H9 (cell line): ENCODE data around the gene ATP8A1. TPM values are rescaled to one million over a fixed set of nuclear protein-coding genes. Genes with fewer than 3 reads are reported as not detected.

Source experiments
- DNase-seq: peaks from one replicate; pipeline ENCODE4 v3.0.0-alpha.2; 2017
- H2AFZ ChIP-seq: one replicate; pipeline ENCODE4 v1.6.1; 2013; ENCODE audit warnings: mild to moderate bottlenecking, low read length, control low read depth, moderate library complexity
- H2AK5ac ChIP-seq: 2 replicates; pipeline ENCODE4 v1.6.1; 2013; ENCODE audit warnings: low read length, control low read depth, mixed read lengths; ENCODE audit not compliant: insufficient read length
- H2BK120ac ChIP-seq: one replicate; pipeline ENCODE4 v1.6.1; 2013; ENCODE audit warnings: low read depth, mild to moderate bottlenecking, low read length, control low read depth, inconsistent platforms; ENCODE audit not compliant: poor library complexity, severe bottlenecking
- H2BK12ac ChIP-seq: 2 replicates; pipeline ENCODE4 v1.6.1; 2013; ENCODE audit warnings: low read length, control low read depth, mixed read lengths, low read depth; ENCODE audit not compliant: insufficient read length
- H2BK15ac ChIP-seq: 2 replicates; pipeline ENCODE4 v1.6.1; 2013; ENCODE audit warnings: low read depth, low read length, control low read depth
- H2BK20ac ChIP-seq: one replicate; pipeline ENCODE4 v1.6.1; 2013; ENCODE audit warnings: low read depth, mild to moderate bottlenecking, low read length, control low read depth, inconsistent platforms; ENCODE audit not compliant: poor library complexity, severe bottlenecking
- H2BK5ac ChIP-seq: 2 replicates; pipeline ENCODE4 v1.6.1; 2013; ENCODE audit warnings: low read length, control low read depth, mixed read lengths; ENCODE audit not compliant: insufficient read length
- H3K14ac ChIP-seq: 2 replicates; pipeline ENCODE4 v1.6.1; 2013; ENCODE audit warnings: low read length, control low read depth; ENCODE audit not compliant: insufficient read depth
- H3K18ac ChIP-seq: 2 replicates; pipeline ENCODE4 v1.6.1; 2013; ENCODE audit warnings: low read depth, mild to moderate bottlenecking, mixed read lengths, low read length, control low read depth; ENCODE audit not compliant: insufficient read length
- H3K23ac ChIP-seq: 2 replicates; pipeline ENCODE4 v1.6.1; 2013; ENCODE audit warnings: low read length, control low read depth, mixed read lengths, low read depth; ENCODE audit not compliant: insufficient read length
- H3K23me2 ChIP-seq: 2 replicates; pipeline ENCODE4 v1.6.1; 2013; ENCODE audit warnings: low read depth, mild to moderate bottlenecking, mixed read lengths, low read length, control low read depth; ENCODE audit not compliant: insufficient read length, poor library complexity, severe bottlenecking
- H3K27ac ChIP-seq: 2 replicates; pipeline ENCODE4 v1.5.1; 2013; ENCODE audit warnings: low read length, control low read depth, mixed read lengths, low read depth; ENCODE audit not compliant: insufficient read length
- H3K27me3 ChIP-seq: 2 replicates; pipeline ENCODE4 v1.6.1; 2013; ENCODE audit warnings: low read length, control low read depth, inconsistent platforms; ENCODE audit not compliant: insufficient read depth
- H3K4ac ChIP-seq: 2 replicates; pipeline ENCODE4 v1.6.1; 2013; ENCODE audit warnings: low read depth, mild to moderate bottlenecking, control low read depth, inconsistent platforms, low read length, moderate library complexity
- H3K4me1 ChIP-seq: 2 replicates; pipeline ENCODE4 v1.6.1; 2013; ENCODE audit warnings: low read length, control low read depth, inconsistent platforms; ENCODE audit not compliant: insufficient read depth
- H3K4me2 ChIP-seq: 2 replicates; pipeline ENCODE4 v1.6.1; 2013; ENCODE audit warnings: low read length, control low read depth, mixed read lengths; ENCODE audit not compliant: insufficient read length, insufficient read depth
- H3K56ac ChIP-seq: 2 replicates; pipeline ENCODE4 v1.6.1; 2013; ENCODE audit warnings: low read depth, mild to moderate bottlenecking, mixed read lengths, low read length, control low read depth; ENCODE audit not compliant: insufficient read length
- H3K79me1 ChIP-seq: 2 replicates; pipeline ENCODE4 v1.6.1; 2013; ENCODE audit warnings: low read depth, mild to moderate bottlenecking, moderate library complexity, low read length, control low read depth, inconsistent platforms; ENCODE audit not compliant: insufficient read depth, poor library complexity, severe bottlenecking
- H3K79me2 ChIP-seq: 2 replicates; pipeline ENCODE4 v1.6.1; 2013; ENCODE audit warnings: low read length, control low read depth, inconsistent platforms; ENCODE audit not compliant: insufficient read depth
- H3K9ac ChIP-seq: 2 replicates; pipeline ENCODE4 v1.6.1; 2013; ENCODE audit warnings: low read length, control low read depth, mixed read lengths; ENCODE audit not compliant: insufficient read length; ENCODE audit errors: extremely low read depth
- H3K9me3 ChIP-seq: one replicate; pipeline ENCODE4 v1.6.1; 2013; ENCODE audit warnings: low read depth, low read length, inconsistent platforms; ENCODE audit not compliant: control insufficient read depth
- H3T11ph ChIP-seq: one replicate; pipeline ENCODE4 v1.6.1; 2013; ENCODE audit warnings: mild to moderate bottlenecking, low read length, control low read depth, inconsistent platforms
- H4K20me1 ChIP-seq: one replicate; pipeline ENCODE4 v1.6.1; 2013; ENCODE audit not compliant: control insufficient read depth, insufficient read length, insufficient read depth
- H4K5ac ChIP-seq: 2 replicates; pipeline ENCODE4 v1.6.1; 2013; ENCODE audit warnings: low read depth, mild to moderate bottlenecking, mixed read lengths, low read length, control low read depth; ENCODE audit not compliant: insufficient read length
- H4K8ac ChIP-seq: replicated peaks from 2 replicates; pipeline ENCODE4 v1.6.1; 2013; ENCODE audit warnings: low read length, control low read depth, mixed read lengths, low read depth; ENCODE audit not compliant: insufficient read length
- H4K91ac ChIP-seq: 2 replicates; pipeline ENCODE4 v1.6.1; 2013; ENCODE audit warnings: low read depth, mild to moderate bottlenecking, moderate library complexity, mixed read lengths, low read length, control low read depth; ENCODE audit not compliant: insufficient read length
- H3K27ac Mint-ChIP-seq, 3 experiments: 2 replicates in 2 of 3; 3 replicates in 1 of 3; pipeline ENCODE4 v1.8.0; 2020 to 2021; ENCODE audit warnings: mixed read lengths in 3 of 3, mild to moderate bottlenecking in 1 of 3, moderate library complexity in 1 of 3
- H3K27me3 Mint-ChIP-seq: 2 replicates; pipeline ENCODE4 v1.8.0; 2021; ENCODE audit warnings: low read depth, mild to moderate bottlenecking, moderate library complexity, mixed read lengths
- H3K36me3 Mint-ChIP-seq, 3 experiments: 2 replicates in 2 of 3; 3 replicates in 1 of 3; pipeline ENCODE4 v1.8.0; 2020 to 2021; ENCODE audit warnings: low read depth in 3 of 3, mixed read lengths in 3 of 3; ENCODE audit not compliant: insufficient read depth in 1 of 3
- H3K4me1 Mint-ChIP-seq, 2 experiments: 2 replicates each; pipeline ENCODE4 v1.8.0; 2020; ENCODE audit warnings: mixed read lengths in 2 of 2
- H3K4me3 Mint-ChIP-seq, 2 experiments: 2 replicates in 1 of 2; 3 replicates in 1 of 2; pipeline ENCODE4 v1.8.0; 2020 to 2021; ENCODE audit warnings: mild to moderate bottlenecking in 2 of 2, mixed read lengths in 2 of 2, moderate library complexity in 1 of 2
- H3K9me3 Mint-ChIP-seq, 2 experiments: 2 replicates in 1 of 2; 3 replicates in 1 of 2; pipeline ENCODE4 v1.8.0; 2020; ENCODE audit warnings: mild to moderate bottlenecking in 2 of 2, mixed read lengths in 2 of 2, moderate library complexity in 1 of 2
- CTCF ChIP-seq: fragments of 200-600 bp; sonication (generic); conservative IDR thresholded peaks from 3 replicates; pipeline ENCODE4 v1.8.0; 2021; ENCODE audit warnings: antibody characterized with exemption, mild to moderate bottlenecking
- WGBS: extraction: QIAGEN DNeasy Blood & Tissue Kit; methylation state at CpG from one replicate; pipeline ENCODE4 v1.1.7; 2013; ENCODE audit warnings: missing lambda C conversion rate, low lambda C conversion rate, mixed read lengths; ENCODE audit not compliant: insufficient read length; ENCODE audit errors: extremely low coverage; 5-methylcytosine and 5-hydroxymethylcytosine counted together
- total RNA-seq: library from RNA; stranded (reverse); gene quantifications from 2 replicates; pipeline ENCODE4 v1.2.1, GENCODE V29; 2021

Gene ATP8A1
- total RNA-seq, 1 experiment from 2014 or later: 5.1 TPM

GRCh38 chr4:42362591-42362990, 294.3 kb downstream of the ATP8A1 start:
- H3K4me3 Mint-ChIP-seq: no peak overlapping the region
- Histone ChIP-seq H3K56ac (no peak overlapping the region), H4K20me1 (no peaks in the 10 kb centered on the region), H3K27me3 (no peaks in the 10 kb centered on the region), H3K27ac (no peak overlapping the region), H2BK20ac (no peak overlapping the region), H3K4ac (no peak overlapping the region), H2BK12ac (no peak overlapping the region), H3K23me2 (no peaks in the 10 kb centered on the region), H3K9me3 (no peaks in the 10 kb centered on the region), H4K91ac (no peak overlapping the region), H2BK5ac (no peak overlapping the region), H2BK120ac (no peak overlapping the region), H3K14ac (no peak overlapping the region), H3T11ph (no peak overlapping the region), H3K9ac (no peak overlapping the region), H2BK15ac (no peak overlapping the region), H3K18ac (no peak overlapping the region), H3K79me2 (no peaks in the 10 kb centered on the region; the same call in 1 of the 2 replicates), H3K4me1 (no peaks in the 10 kb centered on the region), H3K79me1 (no peaks in the 10 kb centered on the region), H2AK5ac (no peak overlapping the region), H3K4me2 (no peak overlapping the region), H3K23ac (no peak overlapping the region), H4K8ac (no peak overlapping the region), H2AFZ (no peak overlapping the region), H4K5ac (no peak overlapping the region)
- DNase-seq: no peak
- peaks cover 0 to 6% (median 0%) of the 10 kb centered on the region in 3 experiments; a peak in 2 of 7 replicates for H3K36me3 Mint-ChIP-seq
- no peak for TF ChIP-seq CTCF
- peaks cover 5% of the 10 kb centered on the region in 2 experiments; a peak in 2 of 5 replicates for H3K9me3 Mint-ChIP-seq
- WGBS: no CpG with 5 or more reads among the region's 3 CpGs
- H3K27ac Mint-ChIP-seq: no peak overlapping the region
- no peaks in the 10 kb centered on the region; the same call in 1 of the 2 replicates for H3K27me3 Mint-ChIP-seq
- no peaks in the 10 kb centered on the region for H3K4me1 Mint-ChIP-seq
